ENCODE results near the gene KMT2B. TPM values are rescaled to one million over a fixed set of nuclear protein-coding genes. Genes with fewer than 3 reads are reported as not detected.
A peak's percentile ranks its signal among the peaks of the same experiment; 100 is the strongest.

KMT2B gene
- total and polyA plus RNA-seq, 9 of the 15 experiments (the other 6 are each of a cell fraction or from before 2014, with no cell fraction given) = 0.63 to 43.9 (median 8.1) TPM

DNA sequence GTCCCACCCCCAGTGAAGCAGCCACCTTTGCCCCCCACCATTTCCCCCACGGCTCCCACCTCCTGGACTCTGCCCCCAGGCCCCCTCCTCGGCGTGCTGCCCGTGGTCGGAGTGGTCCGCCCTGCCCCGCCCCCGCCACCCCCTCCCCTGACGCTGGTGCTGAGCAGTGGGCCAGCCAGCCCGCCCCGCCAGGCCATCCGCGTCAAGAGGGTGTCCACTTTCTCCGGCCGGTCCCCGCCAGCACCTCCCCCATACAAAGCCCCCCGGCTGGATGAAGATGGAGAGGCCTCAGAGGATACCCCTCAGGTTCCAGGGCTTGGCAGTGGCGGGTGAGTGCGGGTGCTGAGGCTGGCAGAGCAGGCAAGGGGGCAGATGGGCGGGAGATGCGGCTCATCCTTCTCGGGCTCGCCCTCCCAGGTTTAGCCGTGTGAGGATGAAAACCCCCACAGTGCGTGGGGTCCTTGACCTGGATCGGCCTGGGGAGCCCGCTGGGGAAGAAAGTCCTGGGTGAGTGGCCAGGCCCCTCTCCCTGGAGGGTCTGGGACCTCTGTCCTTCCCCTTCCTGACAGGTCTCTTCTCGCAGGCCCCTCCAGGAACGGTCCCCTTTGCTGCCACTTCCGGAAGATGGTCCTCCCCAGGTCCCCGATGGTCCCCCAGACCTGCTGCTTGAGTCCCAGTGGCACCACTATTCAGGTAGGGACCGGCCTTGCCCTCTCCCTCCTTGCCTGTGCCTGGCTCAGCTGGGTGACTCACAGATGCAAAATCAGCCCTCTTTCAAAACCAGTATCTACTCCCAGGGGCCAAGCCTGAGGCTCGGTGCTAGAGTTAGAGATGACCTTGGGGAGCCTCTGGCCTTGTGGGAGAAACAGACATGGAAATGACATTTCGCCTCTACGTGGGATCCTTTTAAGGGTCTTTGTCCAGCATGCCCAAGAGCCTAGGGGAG, 15.7 kb downstream of the KMT2B start:
- ATAC-seq = no peak
- H4K20me1 ChIP-seq (replicated peaks; ENCODE audit: control insufficient read depth, insufficient read depth, low read length) = no peaks in the 10 kb centered on the region
- no peak overlapping the region for H3K27ac ChIP-seq (ENCODE audit: extremely low read depth, low read depth, low read length)
- TF ChIP-seq ZKSCAN3 (CRISPR knock-in tag; IDR thresholded peaks at IDR 0.05) (no peak), ZNF121 (CRISPR knock-in tag; conservative IDR thresholded peaks at IDR 0.05) (no peak), PHTF2 (CRISPR knock-in tag; IDR thresholded peaks at IDR 0.05) (no peak), POLR2G (IDR thresholded peaks at IDR 0.05; ENCODE audit: low read depth, low read length) (peak; percentile 54; the same call in 1 of the 2 replicates), RBM22 (IDR thresholded peaks at IDR 0.05; ENCODE audit: low read depth, low read length, poor library complexity, severe bottlenecking) (peak; percentile 57)
- TF ChIP-seq, protein P1, sequence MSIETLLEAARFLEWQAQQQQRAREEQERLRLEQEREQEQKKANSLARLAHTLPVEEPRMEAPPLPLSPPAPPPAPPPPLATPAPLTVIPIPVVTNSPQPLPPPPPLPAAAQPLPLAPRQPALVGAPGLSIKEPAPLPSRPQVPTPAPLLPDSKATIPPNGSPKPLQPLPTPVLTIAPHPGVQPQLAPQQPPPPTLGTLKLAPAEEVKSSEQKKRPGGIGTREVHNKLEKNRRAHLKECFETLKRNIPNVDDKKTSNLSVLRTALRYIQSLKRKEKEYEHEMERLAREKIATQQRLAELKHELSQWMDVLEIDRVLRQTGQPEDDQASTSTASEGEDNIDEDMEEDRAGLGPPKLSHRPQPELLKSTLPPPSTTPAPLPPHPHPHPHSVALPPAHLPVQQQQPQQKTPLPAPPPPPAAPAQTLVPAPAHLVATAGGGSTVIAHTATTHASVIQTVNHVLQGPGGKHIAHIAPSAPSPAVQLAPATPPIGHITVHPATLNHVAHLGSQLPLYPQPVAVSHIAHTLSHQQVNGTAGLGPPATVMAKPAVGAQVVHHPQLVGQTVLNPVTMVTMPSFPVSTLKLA (conservative IDR thresholded peaks at IDR 0.05) = no peak
- FAIRE-seq = no peak
- no peak overlapping the region for H3K4me2 ChIP-seq (ENCODE audit: insufficient read depth, low read length)
- no peaks in the 10 kb centered on the region for H3K27me3 ChIP-seq (ENCODE audit: control insufficient read depth in 2 of 2, insufficient read depth in 2 of 2, low read length in 2 of 2)
- H3K4me1 ChIP-seq (replicated peaks in 1 of 2; ENCODE audit: control insufficient read depth in 2 of 2, insufficient read depth in 2 of 2, low read length in 2 of 2) = peaks cover 0 to 12% of the 10 kb centered on the region in 2 experiments; a peak in 2 of 5 replicates
- no peak for DNase-seq (ENCODE audit: extremely low read depth in 1 of 4, low spot score in 3 of 4)
- H3K79me2 ChIP-seq (ENCODE audit: control insufficient read depth, insufficient read depth, low read length) = no peaks in the 10 kb centered on the region
- H3K9me1 ChIP-seq (ENCODE audit: control insufficient read depth, insufficient read depth, low read length) = no peaks in the 10 kb centered on the region
- CTCF ChIA-PET (ENCODE audit: low intra/inter-chr PET ratio) = no interaction called here
- POLR2A ChIA-PET = interaction anchor here (0.6 kb wide), 1 partner anchor 10 kb away, joined by 3 read pairs; no protein-coding TSS in a partner anchor
- H3K9me3 ChIP-seq (replicated peaks; ENCODE audit: control insufficient read depth, insufficient read depth, low read depth, low read length) = no peaks in the 10 kb centered on the region
- 93% methylated on average over 17 of the region's 35 CpGs for WGBS (ENCODE audit: insufficient coverage, low coverage, missing lambda C conversion rate)
- in situ Hi-C loops (cut with MboI) = no loop called here
- peaks cover 97% of the 10 kb centered on the region; the same call in 2 of the 3 replicates for H3K36me3 ChIP-seq (ENCODE audit: control insufficient read depth, insufficient read depth, low read length)
- no peak overlapping the region for H3K4me3 ChIP-seq
- no peak overlapping the region for H2AFZ ChIP-seq (ENCODE audit: low read depth, low read length)
- BruUV-seq (replicated peaks) = no TSS peak
- intact Hi-C loops (cut with micrococcal nuclease) = no loop called here
- peak overlapping the region in 1 of 2 experiments; percentile 29; a peak in 2 of 4 replicates for H3K9ac ChIP-seq (ENCODE audit: insufficient read depth in 1 of 2, low read depth in 2 of 2, low read length in 2 of 2)

Data from K562 (cell line).